ENCODE measurements around the gene UMODL1.

The UMODL1 gene

GRCh38 chr21:42038393-42038792 is 32.7 kb upstream of the UMODL1 start:
- no peak for DNase-seq (ENCODE audit: low read depth)
- no peak for TF ChIP-seq CTCF (IDR thresholded peaks at IDR 0.05; ENCODE audit: low read depth, low read length)
- TF ChIP-seq POLR2A (IDR thresholded peaks at IDR 0.05; ENCODE audit: extremely low read depth, insufficient read length) = no peak
- no peak for TF ChIP-seq MAX (IDR thresholded peaks at IDR 0.05; ENCODE audit: low read depth, low read length)
- H3K4me3 ChIP-seq (ENCODE audit: low read depth, low read length) = no peak overlapping the region

GRCh38 chr21:42038826-42039425 is 32.2 kb upstream of the UMODL1 start:
- no peak for DNase-seq (ENCODE audit: low read depth)
- TF ChIP-seq MYC (IDR thresholded peaks at IDR 0.05; ENCODE audit: low read depth, low read length) (no peak), POLR2A (IDR thresholded peaks at IDR 0.05; ENCODE audit: extremely low read depth, insufficient read length) (no peak), CTCF (IDR thresholded peaks at IDR 0.05; ENCODE audit: low read depth, low read length) (no peak), MAX (IDR thresholded peaks at IDR 0.05; ENCODE audit: low read depth, low read length) (no peak)
- H3K4me3 ChIP-seq (ENCODE audit: low read depth, low read length) = no peak overlapping the region

GRCh38 chr21:42039470-42039901 is 31.6 kb upstream of the UMODL1 start:
- no peak for TF ChIP-seq MYC (IDR thresholded peaks at IDR 0.05; ENCODE audit: low read depth, low read length)
- no peak for TF ChIP-seq MAX (IDR thresholded peaks at IDR 0.05; ENCODE audit: low read depth, low read length)
- TF ChIP-seq POLR2A (IDR thresholded peaks at IDR 0.05; ENCODE audit: extremely low read depth, insufficient read length) = no peak
- no peak for TF ChIP-seq CTCF (IDR thresholded peaks at IDR 0.05; ENCODE audit: low read depth, low read length)
- no peak overlapping the region for H3K4me3 ChIP-seq (ENCODE audit: low read depth, low read length)
- no peak for DNase-seq (ENCODE audit: low read depth)

- no peak overlapping the region for H3K4me3 ChIP-seq (ENCODE audit: low read depth, low read length)
- DNase-seq (ENCODE audit: low read depth) = peak; percentile 31
- TF ChIP-seq MYC (IDR thresholded peaks at IDR 0.05; ENCODE audit: low read depth, low read length) = no peak
- TF ChIP-seq POLR2A (IDR thresholded peaks at IDR 0.05; ENCODE audit: extremely low read depth, insufficient read length) = no peak
- no peak for TF ChIP-seq CTCF (IDR thresholded peaks at IDR 0.05; ENCODE audit: low read depth, low read length)
- no peak for TF ChIP-seq MAX (IDR thresholded peaks at IDR 0.05; ENCODE audit: low read depth, low read length)
Observed at GRCh38 chr21:42039911-42040351, 31.2 kb upstream of the UMODL1 start.

GRCh38 chr21:42040411-42041180 is 30.5 kb upstream of the UMODL1 start:
- no peak overlapping the region for H3K4me3 ChIP-seq (ENCODE audit: low read depth, low read length)
- DNase-seq (ENCODE audit: low read depth) = no peak
- TF ChIP-seq POLR2A (IDR thresholded peaks at IDR 0.05; ENCODE audit: extremely low read depth, insufficient read length) = no peak
- TF ChIP-seq MAX (IDR thresholded peaks at IDR 0.05; ENCODE audit: low read depth, low read length) = no peak
- no peak for TF ChIP-seq MYC (IDR thresholded peaks at IDR 0.05; ENCODE audit: low read depth, low read length)
- no peak for TF ChIP-seq CTCF (IDR thresholded peaks at IDR 0.05; ENCODE audit: low read depth, low read length)

Data from NB4 (cell line).